D721Med (cell line): Measurements from ENCODE around the gene HOXA9.

Experiments used
- DNase-seq: peaks from one replicate; pipeline ENCODE4 v3.0.0; 2011; ENCODE audit warnings: low spot score; ENCODE audit not compliant: insufficient read length
- FAIRE-seq: peaks from 2 replicates; lab custom pipeline; 2011; peaks lifted over from hg19 to GRCh38; lab: Jason Lieb, UNC
- TF ChIP-seq, protein P1 (sequence below): IDR thresholded peaks from 2 replicates; pipeline ENCODE4 v1.5.1; 2012; ENCODE audit warnings: mild to moderate bottlenecking, control low read depth; ENCODE audit not compliant: insufficient read depth; ENCODE audit errors: missing control alignments

The HOXA9 gene

DNA sequence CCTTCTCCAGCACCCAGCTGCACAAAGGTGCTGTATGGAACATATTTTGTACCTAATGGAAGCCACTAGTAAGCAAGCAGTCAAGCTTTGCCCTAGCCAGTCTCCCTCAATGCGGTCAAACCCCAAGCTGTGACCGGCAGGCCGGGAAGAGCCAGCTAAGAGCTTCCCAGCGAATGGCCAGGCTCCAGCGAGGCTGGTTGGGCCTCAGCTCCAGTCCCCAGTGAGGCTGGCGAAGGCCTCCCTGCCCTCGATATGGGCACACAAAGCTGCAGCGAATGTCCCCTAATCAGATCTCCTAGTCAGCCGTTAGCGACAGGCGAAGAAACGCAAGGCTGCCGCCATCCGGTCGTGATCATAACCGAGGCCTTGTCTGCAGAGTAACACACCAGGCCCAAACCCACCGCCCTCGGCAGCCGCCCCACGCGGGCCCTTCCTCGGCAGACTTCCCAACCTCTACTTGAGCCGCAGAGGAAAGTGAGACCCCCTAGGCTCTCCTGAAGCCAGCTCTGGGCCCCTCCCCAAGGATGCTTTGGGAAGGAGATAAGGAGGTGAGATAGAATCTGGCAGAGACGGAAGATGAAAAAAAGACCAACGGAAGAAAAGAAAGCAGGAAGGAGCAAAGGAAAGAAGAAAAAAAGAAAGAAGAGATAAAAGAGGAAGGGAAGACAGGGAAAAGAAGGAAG is 3.1 kb upstream of the HOXA9 start:
- FAIRE-seq (no peak), DNase-seq (no peak)
- TF ChIP-seq, protein P1, sequence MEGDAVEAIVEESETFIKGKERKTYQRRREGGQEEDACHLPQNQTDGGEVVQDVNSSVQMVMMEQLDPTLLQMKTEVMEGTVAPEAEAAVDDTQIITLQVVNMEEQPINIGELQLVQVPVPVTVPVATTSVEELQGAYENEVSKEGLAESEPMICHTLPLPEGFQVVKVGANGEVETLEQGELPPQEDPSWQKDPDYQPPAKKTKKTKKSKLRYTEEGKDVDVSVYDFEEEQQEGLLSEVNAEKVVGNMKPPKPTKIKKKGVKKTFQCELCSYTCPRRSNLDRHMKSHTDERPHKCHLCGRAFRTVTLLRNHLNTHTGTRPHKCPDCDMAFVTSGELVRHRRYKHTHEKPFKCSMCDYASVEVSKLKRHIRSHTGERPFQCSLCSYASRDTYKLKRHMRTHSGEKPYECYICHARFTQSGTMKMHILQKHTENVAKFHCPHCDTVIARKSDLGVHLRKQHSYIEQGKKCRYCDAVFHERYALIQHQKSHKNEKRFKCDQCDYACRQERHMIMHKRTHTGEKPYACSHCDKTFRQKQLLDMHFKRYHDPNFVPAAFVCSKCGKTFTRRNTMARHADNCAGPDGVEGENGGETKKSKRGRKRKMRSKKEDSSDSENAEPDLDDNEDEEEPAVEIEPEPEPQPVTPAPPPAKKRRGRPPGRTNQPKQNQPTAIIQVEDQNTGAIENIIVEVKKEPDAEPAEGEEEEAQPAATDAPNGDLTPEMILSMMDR: no peak

DNA sequence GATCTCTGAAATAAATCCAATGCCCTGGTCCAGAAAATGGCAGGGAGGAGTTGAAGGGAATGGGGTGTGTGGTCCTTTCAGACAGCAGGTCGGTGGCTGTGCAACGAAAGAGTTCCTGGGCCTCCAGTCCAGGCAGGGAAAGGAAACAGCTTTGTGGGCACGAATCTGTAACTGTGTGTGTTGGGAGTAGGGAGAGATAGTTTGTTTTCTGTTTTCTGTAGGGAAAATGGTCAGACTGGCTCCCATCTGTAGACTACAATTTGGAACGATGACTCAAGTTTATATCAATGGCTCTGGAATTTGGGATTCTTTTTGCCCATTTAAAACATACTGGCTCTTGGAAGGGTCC is 2.6 kb upstream of the HOXA9 start:
- DNase-seq: no peak
- FAIRE-seq: no peak

DNA sequence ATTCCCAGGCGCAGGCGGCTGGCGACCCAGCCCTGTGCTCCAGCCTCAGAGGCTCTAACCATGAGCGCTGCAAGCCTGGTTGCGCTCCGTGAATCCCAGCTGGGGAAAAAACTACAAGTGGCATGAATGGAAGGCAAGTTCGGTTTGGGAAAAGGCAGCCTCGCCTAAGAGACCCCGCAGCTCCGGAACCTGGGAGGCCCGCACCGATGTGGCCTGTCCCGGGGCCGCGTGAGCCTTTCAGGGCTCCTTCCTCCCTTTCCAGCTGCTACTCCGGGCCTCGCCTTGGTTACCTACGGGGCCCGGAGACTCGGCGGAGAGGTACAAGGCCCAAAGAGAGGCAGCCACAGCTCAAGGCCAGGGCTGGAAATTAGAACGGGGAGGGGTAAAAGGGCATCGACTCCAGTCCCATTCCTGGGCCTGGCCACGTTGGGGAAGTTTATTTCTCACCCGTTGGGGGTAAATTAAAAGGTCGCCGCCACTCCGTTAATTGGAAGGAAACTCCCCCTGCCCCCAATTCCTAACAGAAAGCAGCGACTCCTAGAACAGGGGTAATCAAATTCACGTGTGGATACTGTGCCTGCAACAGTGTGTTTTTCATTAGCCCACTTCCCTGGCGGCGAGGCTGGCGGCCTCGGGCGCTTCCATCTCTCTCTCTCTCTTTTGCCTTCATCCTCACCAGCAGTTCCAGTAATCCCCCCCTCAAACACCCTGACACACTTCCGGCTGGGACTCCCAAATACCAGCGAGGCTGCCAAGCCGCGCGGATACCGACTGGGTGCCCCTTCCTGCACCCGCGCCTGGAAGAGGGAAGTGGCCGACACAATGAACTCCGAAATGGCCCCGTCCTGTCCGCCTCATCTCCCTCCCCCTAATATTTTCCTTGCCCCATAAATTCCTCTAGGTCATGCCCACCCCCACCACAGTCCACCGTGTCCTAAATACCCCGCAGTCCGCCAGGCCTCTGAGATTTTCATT is 1.5 kb upstream of the HOXA9 start:
- TF ChIP-seq, protein P1: no peak
- no peak for FAIRE-seq
- no peak for DNase-seq

More for the DNA sequence above, 2.6 kb upstream of the HOXA9 start:
- TF ChIP-seq, protein P1: no peak

DNA sequence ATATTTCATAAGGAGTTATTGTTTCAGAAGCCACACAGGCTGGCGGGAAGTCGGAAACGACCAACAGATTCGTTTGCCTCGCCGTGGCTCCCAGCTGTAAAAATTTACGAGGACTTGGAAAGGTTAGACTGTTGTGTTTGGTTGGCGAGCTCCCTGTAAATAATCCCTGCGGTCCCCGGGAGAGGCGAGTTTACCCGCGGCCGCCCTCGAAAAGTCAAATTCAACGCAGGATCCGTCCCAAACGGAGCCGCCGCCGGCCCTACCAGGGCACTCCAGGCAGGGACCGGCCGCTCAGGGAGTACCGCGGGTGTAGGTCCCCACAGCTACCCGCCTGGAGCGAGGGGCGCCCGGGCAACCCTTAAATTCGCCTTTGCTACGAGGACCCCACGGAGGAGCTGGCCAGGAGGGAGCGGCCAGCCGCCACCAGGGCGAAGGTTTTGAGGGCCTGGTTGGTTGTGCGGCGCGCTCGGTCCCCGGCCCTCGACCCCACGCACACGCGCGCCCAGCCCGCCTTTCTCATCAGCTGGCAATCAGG is 726 bp upstream of the HOXA9 start:
- FAIRE-seq: no peak
- no peak for DNase-seq

DNA sequence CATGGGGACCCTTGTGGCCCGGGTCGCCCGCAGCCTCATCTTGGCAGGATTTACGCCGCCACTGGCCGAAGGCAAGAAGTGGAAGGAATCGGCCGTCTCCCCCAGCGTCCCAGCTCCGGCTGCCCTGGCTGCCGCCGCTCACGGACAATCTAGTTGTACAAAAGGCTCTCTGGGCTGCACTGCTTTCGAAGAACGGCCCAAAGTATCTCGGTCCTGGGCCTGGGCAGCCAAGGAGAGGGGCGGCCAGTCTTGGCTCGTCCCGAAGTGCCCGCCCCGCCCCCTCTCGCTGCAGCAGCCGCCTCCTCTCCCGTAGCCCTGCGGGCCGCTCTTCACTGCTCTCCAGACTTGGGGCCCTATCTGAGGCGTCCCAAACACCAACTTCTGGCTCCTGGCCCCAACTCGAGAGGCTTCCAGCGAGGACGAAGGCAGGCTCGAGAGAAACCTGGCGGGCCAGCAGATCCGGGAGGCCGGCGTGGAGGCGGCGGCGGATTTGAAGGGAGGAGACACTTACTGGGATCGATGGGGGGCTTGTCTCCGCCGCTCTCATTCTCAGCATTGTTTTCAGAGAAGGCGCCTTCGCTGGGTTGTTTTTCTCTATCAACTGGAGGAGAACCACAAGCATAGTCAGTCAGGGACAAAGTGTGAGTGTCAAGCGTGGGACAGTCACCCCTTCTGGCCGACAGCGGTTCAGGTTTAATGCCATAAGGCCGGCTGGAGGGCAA is 809 bp downstream of the HOXA9 start:
- FAIRE-seq (no peak), DNase-seq (no peak)
- TF ChIP-seq, protein P1: no peak

More for the DNA sequence above, 726 bp upstream of the HOXA9 start:
- TF ChIP-seq, protein P1: no peak

DNA sequence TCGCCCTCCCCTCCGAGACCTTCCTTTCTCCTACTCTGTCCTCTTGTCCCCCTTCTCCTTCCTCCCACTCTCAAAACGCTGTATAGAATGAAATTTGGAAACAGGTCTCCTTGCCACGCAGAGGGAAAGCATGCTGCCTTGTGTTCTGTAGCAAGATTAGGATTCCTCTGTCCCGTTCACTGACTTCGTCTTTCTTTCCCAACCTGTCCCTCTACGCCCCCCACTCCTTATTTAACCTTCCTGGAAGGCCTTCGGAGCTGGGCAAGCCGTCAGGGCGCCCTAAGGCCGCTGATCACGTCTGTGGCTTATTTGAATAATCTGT is 1.3 kb downstream of the HOXA9 start:
- FAIRE-seq: no peak
- TF ChIP-seq, protein P1: no peak
- DNase-seq: no peak
